SU-DHL-6 (cell line): Measurements from ENCODE around the gene IRF8.

Source experiments
- H2AFZ ChIP-seq: fragments of 200-600 bp; sonication (generic); 2 replicates; pipeline ENCODE4 v1.6.1; 2014; ENCODE audit warnings: low read depth, mild to moderate bottlenecking, moderate library complexity, mixed read lengths, antibody characterized with exemption, low read length; ENCODE audit not compliant: severe bottlenecking
- H3F3A ChIP-seq: fragments of 200-600 bp; shearing (Covaris generic); 2 replicates; pipeline ENCODE4 v1.6.0; 2016; ENCODE audit warnings: antibody characterized with exemption, mild to moderate bottlenecking; ENCODE audit not compliant: insufficient read depth
- H3K27ac ChIP-seq: fragments of 200-600 bp; sonication (generic); 2 replicates; pipeline ENCODE4 v1.5.1; 2016; ENCODE audit warnings: low read depth, mild to moderate bottlenecking, low read length, moderate library complexity, mixed read lengths
- H3K27me3 ChIP-seq: fragments of 200-600 bp; sonication (generic), shearing (Covaris generic); 2 replicates; pipeline ENCODE4 v1.6.0; 2014; ENCODE audit warnings: mild to moderate bottlenecking, low read length
- H3K36me3 ChIP-seq: fragments of 200-600 bp; sonication (generic); 2 replicates; pipeline ENCODE4 v1.6.1; 2014; ENCODE audit warnings: mild to moderate bottlenecking, low read length, mixed read lengths
- H3K4me2 ChIP-seq: fragments of 300-600, 200-600 bp; shearing (Covaris generic), sonication (generic); 2 replicates; pipeline ENCODE4 v1.6.0; 2014; ENCODE audit warnings: low read length, low read depth, mild to moderate bottlenecking; ENCODE audit not compliant: poor library complexity, severe bottlenecking
- H3K4me3 ChIP-seq: fragments of 200-600 bp; sonication (generic); 2 replicates; pipeline ENCODE4 v1.5.1; 2014; ENCODE audit warnings: antibody characterized with exemption, low read length, mild to moderate bottlenecking, mixed read lengths; ENCODE audit not compliant: insufficient read depth, poor library complexity, severe bottlenecking
- H3K79me2 ChIP-seq: fragments of 200-600 bp; sonication (generic); 2 replicates; pipeline ENCODE4 v1.6.1; 2014; ENCODE audit warnings: mild to moderate bottlenecking, low read length, moderate library complexity; ENCODE audit not compliant: insufficient read depth
- H3K9ac ChIP-seq: fragments of 200-600 bp; sonication (generic); 2 replicates; pipeline ENCODE4 v1.7.0; 2014; ENCODE audit warnings: mild to moderate bottlenecking, low read length
- H3K9me2 ChIP-seq: fragments of 200-600 bp; sonication (generic); replicated peaks from 2 replicates; pipeline ENCODE4 v1.6.1; 2014; ENCODE audit warnings: low read length; ENCODE audit not compliant: insufficient read depth
- H3K9me3 ChIP-seq: fragments of 200-600 bp; sonication (generic); 2 replicates; pipeline ENCODE4 v1.6.1; 2014; ENCODE audit warnings: low read length, mixed read lengths; ENCODE audit not compliant: insufficient read depth
- H4K20me1 ChIP-seq: fragments of 200-600 bp; sonication (generic); 2 replicates; pipeline ENCODE4 v1.6.1; 2014; ENCODE audit warnings: low read depth, mild to moderate bottlenecking, antibody characterized with exemption, low read length, moderate library complexity, mixed read lengths
- EZH2phosphoT487 ChIP-seq: fragments of 200-600 bp; sonication (generic), shearing (Covaris generic); conservative IDR thresholded peaks from 2 replicates; pipeline ENCODE4 v1.6.1; 2018; ENCODE audit warnings: mild to moderate bottlenecking, antibody characterized with exemption, low read length, moderate library complexity, mixed read lengths
- TF ChIP-seq, protein P1 (sequence below): fragments of 200-600 bp; sonication (generic); IDR thresholded peaks from one replicate; pipeline ENCODE4 v1.5.1; 2017; ENCODE audit warnings: antibody characterized with exemption, mild to moderate bottlenecking, low read length, moderate library complexity; ENCODE audit not compliant: insufficient read depth, poor library complexity, severe bottlenecking

IRF8 gene

DNA sequence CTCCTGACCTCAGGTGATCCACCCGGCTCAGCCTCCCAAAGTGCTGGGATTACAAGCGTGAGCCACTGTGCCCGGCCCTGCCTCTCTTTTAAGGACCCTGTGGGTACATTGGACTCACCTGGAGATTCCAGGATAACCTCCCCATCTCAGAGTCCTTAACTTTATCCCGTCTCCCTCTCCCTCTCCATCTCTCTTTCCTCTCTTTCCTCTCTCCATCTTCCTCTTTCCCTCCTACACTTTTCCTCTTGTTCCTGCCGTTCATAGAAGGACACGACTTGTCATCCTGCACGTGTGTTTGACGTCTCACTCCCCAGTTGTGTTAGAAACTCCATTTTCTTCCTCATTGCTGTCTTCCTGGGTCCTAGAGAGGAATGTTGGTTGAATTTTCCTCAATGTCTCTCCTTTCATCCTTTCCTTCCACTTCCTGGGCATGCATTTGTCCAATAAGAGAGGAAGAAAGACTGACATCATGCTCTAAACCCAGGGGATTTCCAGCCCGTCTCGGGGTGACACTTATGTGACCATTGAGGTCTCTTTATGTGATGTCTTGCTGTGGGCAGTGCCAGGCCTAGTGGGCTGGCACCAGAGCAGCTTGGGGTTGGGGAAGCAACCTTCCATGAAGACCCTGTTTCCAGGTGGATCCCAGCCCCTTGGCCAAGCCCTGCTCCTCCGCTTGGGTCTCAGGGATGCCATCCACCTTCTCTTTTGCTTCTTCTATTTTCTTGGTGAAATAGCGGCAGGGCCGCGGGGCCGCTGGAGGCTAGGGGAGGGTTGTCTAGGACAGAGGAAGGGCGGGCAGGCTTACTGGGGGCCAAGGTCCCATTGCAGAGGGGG lies 39.8 kb upstream of the IRF8 start:
- Histone ChIP-seq H3K9me3 (no peaks in the 10 kb centered on the region), H3K9ac (no peak overlapping the region), H3K9me2 (no peaks in the 10 kb centered on the region), H2AFZ (no peak overlapping the region), H4K20me1 (no peaks in the 10 kb centered on the region), H3K36me3 (no peaks in the 10 kb centered on the region), H3K79me2 (no peaks in the 10 kb centered on the region), H3K4me3 (no peak overlapping the region), H3F3A (no peaks in the 10 kb centered on the region), H3K27me3 (no peaks in the 10 kb centered on the region), H3K27ac (no peak overlapping the region), H3K4me2 (no peak overlapping the region)
- TF ChIP-seq, protein P1, sequence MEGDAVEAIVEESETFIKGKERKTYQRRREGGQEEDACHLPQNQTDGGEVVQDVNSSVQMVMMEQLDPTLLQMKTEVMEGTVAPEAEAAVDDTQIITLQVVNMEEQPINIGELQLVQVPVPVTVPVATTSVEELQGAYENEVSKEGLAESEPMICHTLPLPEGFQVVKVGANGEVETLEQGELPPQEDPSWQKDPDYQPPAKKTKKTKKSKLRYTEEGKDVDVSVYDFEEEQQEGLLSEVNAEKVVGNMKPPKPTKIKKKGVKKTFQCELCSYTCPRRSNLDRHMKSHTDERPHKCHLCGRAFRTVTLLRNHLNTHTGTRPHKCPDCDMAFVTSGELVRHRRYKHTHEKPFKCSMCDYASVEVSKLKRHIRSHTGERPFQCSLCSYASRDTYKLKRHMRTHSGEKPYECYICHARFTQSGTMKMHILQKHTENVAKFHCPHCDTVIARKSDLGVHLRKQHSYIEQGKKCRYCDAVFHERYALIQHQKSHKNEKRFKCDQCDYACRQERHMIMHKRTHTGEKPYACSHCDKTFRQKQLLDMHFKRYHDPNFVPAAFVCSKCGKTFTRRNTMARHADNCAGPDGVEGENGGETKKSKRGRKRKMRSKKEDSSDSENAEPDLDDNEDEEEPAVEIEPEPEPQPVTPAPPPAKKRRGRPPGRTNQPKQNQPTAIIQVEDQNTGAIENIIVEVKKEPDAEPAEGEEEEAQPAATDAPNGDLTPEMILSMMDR, result no peak
- TF ChIP-seq EZH2phosphoT487, result no peak

DNA sequence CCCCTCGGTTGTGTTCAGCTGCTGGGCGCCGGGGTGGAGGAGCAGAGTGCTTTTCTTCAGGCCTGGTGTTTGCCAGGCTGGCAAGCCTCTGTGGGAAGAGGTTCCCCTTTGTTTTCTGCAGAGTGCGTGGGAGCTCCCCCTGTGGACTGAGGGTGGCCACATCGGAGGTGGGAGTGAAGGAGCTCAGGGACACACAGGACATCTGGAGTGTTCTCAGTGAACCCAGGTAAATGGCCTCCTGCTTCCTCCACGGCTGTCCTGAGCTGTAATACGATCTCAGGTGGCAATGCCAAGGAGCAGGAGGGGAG lies 39.2 kb upstream of the IRF8 start:
- Histone ChIP-seq H3K4me3 (no peak overlapping the region), H3K4me2 (no peak overlapping the region), H3K9ac (no peak overlapping the region), H3K9me3 (no peaks in the 10 kb centered on the region), H3F3A (no peaks in the 10 kb centered on the region), H2AFZ (no peak overlapping the region), H3K27ac (no peak overlapping the region), H3K36me3 (no peaks in the 10 kb centered on the region), H4K20me1 (no peaks in the 10 kb centered on the region), H3K9me2 (no peaks in the 10 kb centered on the region), H3K79me2 (no peaks in the 10 kb centered on the region), H3K27me3 (no peaks in the 10 kb centered on the region)
- TF ChIP-seq, protein P1, result no peak
- no peak for TF ChIP-seq EZH2phosphoT487

DNA sequence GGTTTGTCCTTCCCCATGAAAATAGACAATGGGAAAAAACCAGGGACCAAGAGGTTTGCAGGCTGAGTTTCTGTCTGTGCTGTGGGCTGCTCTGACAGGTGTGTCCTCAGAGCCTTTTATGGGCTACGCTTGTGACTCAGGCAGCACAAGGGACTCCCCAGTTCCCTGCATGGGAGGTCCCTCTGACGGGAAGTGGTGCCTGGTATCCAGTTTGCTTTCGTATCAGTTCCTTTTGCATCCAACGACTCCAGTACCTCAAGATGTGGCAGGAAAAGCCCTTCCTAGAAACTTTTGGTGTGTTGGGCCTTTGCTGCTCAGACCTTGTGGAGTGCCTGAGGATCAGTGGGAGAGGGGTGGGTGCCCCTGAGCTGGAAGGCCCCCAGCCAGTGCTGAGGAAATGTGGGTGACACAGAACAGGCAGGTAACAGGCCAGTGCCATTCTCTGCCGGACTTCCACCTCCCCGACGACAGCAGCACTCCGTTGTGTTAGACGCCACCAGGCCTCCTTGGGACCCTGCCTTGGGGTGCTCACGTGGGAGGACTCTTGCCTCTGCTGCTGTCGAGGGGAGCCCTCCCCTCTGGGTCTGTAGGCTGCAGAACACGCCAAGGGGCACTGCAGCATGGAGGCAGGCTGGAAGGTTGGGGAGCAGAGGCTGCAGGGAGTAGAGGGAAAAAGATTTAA lies 38.4 kb upstream of the IRF8 start:
- TF ChIP-seq, protein P1, result no peak
- TF ChIP-seq EZH2phosphoT487, result no peak
- H3K9ac ChIP-seq, result no peak overlapping the region
- H3K9me2 ChIP-seq, result no peaks in the 10 kb centered on the region
- H3F3A ChIP-seq, result no peaks in the 10 kb centered on the region
- H2AFZ ChIP-seq, result no peak overlapping the region
- H3K9me3 ChIP-seq, result no peaks in the 10 kb centered on the region
- no peaks in the 10 kb centered on the region for H4K20me1 ChIP-seq
- H3K27me3 ChIP-seq, result no peaks in the 10 kb centered on the region
- no peaks in the 10 kb centered on the region for H3K79me2 ChIP-seq
- no peak overlapping the region for H3K27ac ChIP-seq
- H3K4me2 ChIP-seq, result no peak overlapping the region
- no peaks in the 10 kb centered on the region for H3K36me3 ChIP-seq
- no peak overlapping the region for H3K4me3 ChIP-seq
